Common myeloid progenitor, CD34-positive (primary cell): ENCODE data around the gene NIPAL1.

ENCODE experiments used
- CTCF ChIA-PET: fragments of 350-600 bp; sonication (Branson Sonifier 250); formaldehyde crosslinking; loops from one replicate; lab custom pipeline; 2021; ENCODE audit warnings: antibody characterized with exemption; lab: Charles Lee
- POLR2A ChIA-PET: fragments of 350-600 bp; sonication (Branson Sonifier 250); formaldehyde crosslinking; loops from one replicate; lab custom pipeline; 2021; ENCODE audit warnings: antibody characterized with exemption; lab: Charles Lee
- DNase-seq, 3 donors: peaks; one replicate each; pipeline versions ENCODE4 v3.0.0 to v3.0.0-alpha.2; 2013
- H3K27ac ChIP-seq, 2 experiments: 1 replicate in 1 of 2; 2 replicates in 1 of 2; pipeline ENCODE4 v1.7.0; 2013; ENCODE audit warnings: inconsistent platforms in 2 of 2, low read length in 2 of 2, mild to moderate bottlenecking in 2 of 2, low read depth in 1 of 2, moderate library complexity in 1 of 2; ENCODE audit not compliant: severe bottlenecking in 2 of 2, insufficient read depth in 1 of 2, poor library complexity in 1 of 2
- H3K27me3 ChIP-seq, 5 experiments: replicated peaks in 2 of 5; 1 replicate in 3 of 5; 2 replicates in 2 of 5; pipeline versions ENCODE4 v1.6.1 to v1.7.0; 2013; ENCODE audit warnings: low read length in 4 of 5, mild to moderate bottlenecking in 2 of 5, moderate library complexity in 2 of 5, inconsistent platforms in 1 of 5; ENCODE audit not compliant: insufficient read depth in 5 of 5, control insufficient read depth in 4 of 5
- H3K36me3 ChIP-seq, 4 experiments: 1 replicate in 2 of 4; 2 replicates in 2 of 4; pipeline versions ENCODE4 v1.6.1 to v1.7.0; 2013; ENCODE audit warnings: low read length in 3 of 4, control low read depth in 1 of 4, mild to moderate bottlenecking in 1 of 4; ENCODE audit not compliant: control insufficient read depth in 4 of 4, insufficient read depth in 4 of 4
- H3K4me1 ChIP-seq, 4 experiments: 1 replicate in 3 of 4; 2 replicates in 1 of 4; pipeline versions ENCODE4 v1.6.1 to v1.7.1; 2013; ENCODE audit warnings: low read length in 3 of 4, mild to moderate bottlenecking in 3 of 4, control low read depth in 1 of 4, inconsistent platforms in 1 of 4, moderate library complexity in 1 of 4; ENCODE audit not compliant: control insufficient read depth in 4 of 4, insufficient read depth in 4 of 4; ENCODE audit errors: control extremely low read depth in 1 of 4
- H3K4me3 ChIP-seq, 7 experiments: 1 replicate in 4 of 7; 2 replicates in 3 of 7; pipeline versions ENCODE4 v1.5.1 to v1.7.0; 2013; ENCODE audit warnings: mild to moderate bottlenecking in 7 of 7, low read length in 6 of 7, moderate library complexity in 6 of 7, inconsistent platforms in 2 of 7, low read depth in 2 of 7, control low read depth in 1 of 7; ENCODE audit not compliant: insufficient read depth in 4 of 7, control insufficient read depth in 1 of 7; ENCODE audit errors: extremely low read depth in 1 of 7
- H3K9me3 ChIP-seq, 5 experiments: 1 replicate in 4 of 5; 2 replicates in 1 of 5; pipeline versions ENCODE4 v1.6.1 to v1.7.1; 2013; ENCODE audit warnings: low read length in 4 of 5, mild to moderate bottlenecking in 2 of 5, inconsistent platforms in 1 of 5, low read depth in 1 of 5, moderate library complexity in 1 of 5; ENCODE audit not compliant: control insufficient read depth in 4 of 5, insufficient read depth in 2 of 5; ENCODE audit errors: control extremely low read depth in 1 of 5
- WGBS: methylation state at CpG from one replicate; pipeline ENCODE4 v1.1.5; 2013; ENCODE audit not compliant: insufficient coverage; 5-methylcytosine and 5-hydroxymethylcytosine counted together

The NIPAL1 gene

DNA sequence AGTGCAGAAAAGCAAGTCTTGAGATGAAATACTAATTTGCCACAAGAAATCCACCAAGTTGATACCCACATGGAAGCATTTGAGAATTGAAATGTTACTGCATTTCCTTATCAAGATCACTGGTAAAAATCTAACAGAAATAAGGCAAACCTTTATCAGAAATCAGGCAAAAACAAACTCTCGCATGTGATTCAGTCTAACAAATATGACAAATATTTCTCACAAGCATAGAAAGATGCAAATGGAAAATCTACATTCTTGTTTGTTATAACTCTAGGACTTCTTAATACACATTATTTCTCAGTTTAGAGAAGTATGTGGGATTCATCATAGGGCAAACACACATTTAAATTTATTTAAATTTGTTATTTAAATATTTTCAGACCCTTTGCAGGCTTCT is 64.6 kb downstream of the NIPAL1 start:
- no peaks in the 10 kb centered on the region for H3K4me1 ChIP-seq
- WGBS: no CpG with 5 or more reads among the region's 1 CpG
- ChIA-PET POLR2A (no interaction called here), CTCF (no interaction called here)
- H3K9me3 ChIP-seq: no peaks in the 10 kb centered on the region
- DNase-seq: no peak
- H3K27ac ChIP-seq: no peak overlapping the region
- peaks cover 3 to 5% (median 5%) of the 10 kb centered on the region in 4 experiments for H3K36me3 ChIP-seq
- H3K27me3 ChIP-seq: no peaks in the 10 kb centered on the region
- no peak overlapping the region for H3K4me3 ChIP-seq

DNA sequence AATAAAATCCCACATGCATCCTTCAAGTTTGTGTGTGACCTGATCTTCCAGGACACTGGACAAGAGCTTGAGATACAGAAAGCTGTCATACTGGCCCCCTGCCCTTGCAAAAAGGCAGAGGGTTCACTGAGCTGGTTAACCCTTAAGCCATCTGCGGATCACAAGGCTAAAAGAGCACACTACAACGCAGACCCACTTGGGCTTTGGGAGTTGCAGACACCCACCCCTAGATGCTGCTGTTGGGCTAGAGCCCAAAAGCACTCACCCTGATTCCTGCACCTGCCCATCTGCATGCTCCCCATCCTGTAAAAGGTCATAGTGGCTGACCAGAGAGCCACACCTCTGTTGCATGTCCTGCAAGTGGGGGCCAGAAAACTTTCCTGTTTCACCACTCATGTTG is 66.4 kb downstream of the NIPAL1 start:
- ChIA-PET POLR2A (no interaction called here), CTCF (interaction anchor here (0.9 to 1.5 kb wide), 3 partner anchors 10 to 79 kb away, joined by 3 read pairs; no protein-coding TSS in a partner anchor)
- no peaks in the 10 kb centered on the region for H3K4me1 ChIP-seq
- no peak for DNase-seq
- H3K9me3 ChIP-seq: no peaks in the 10 kb centered on the region
- 100% methylated on average over 2 of the region's 2 CpGs for WGBS
- no peaks in the 10 kb centered on the region for H3K27me3 ChIP-seq
- no peak overlapping the region for H3K4me3 ChIP-seq
- H3K36me3 ChIP-seq: peaks cover 3 to 8% (median 7%) of the 10 kb centered on the region in 4 experiments
- H3K27ac ChIP-seq: no peak overlapping the region

GRCh38 chr4:48085821-48086589 is 69.4 kb downstream of the NIPAL1 start:
- no peaks in the 10 kb centered on the region for H3K9me3 ChIP-seq
- POLR2A ChIA-PET: no interaction called here

More at GRCh38 chr4:48085821-48086589, 69.4 kb downstream of the NIPAL1 start:
- Histone ChIP-seq H3K4me1 (no peaks in the 10 kb centered on the region), H3K27me3 (no peaks in the 10 kb centered on the region), H3K36me3 (peaks cover 3 to 11% (median 10%) of the 10 kb centered on the region in 4 experiments), H3K4me3 (no peak overlapping the region), H3K27ac (no peak overlapping the region)
- no peak for DNase-seq
- CTCF ChIA-PET: interaction anchor here (0.9 to 2.1 kb wide), 11 partner anchors 9 to 163 kb away, joined by 3 to 10 read pairs (median 3); no protein-coding TSS in a partner anchor
- 75% methylated on average over 4 of the region's 8 CpGs for WGBS
